Measurements from ENCODE around the gene CDCA8.
"Not testable (repeated sequence)": the region's sequence is repeated elsewhere in the genome, so short reads cannot be mapped to it uniquely, and the experiment has no call there.

CDCA8 gene

GRCh38 chr1:37718901-37719571, 26.7 kb downstream of the CDCA8 start:
- DNase-seq = no peak

GRCh38 chr1:37719572-37720195, 27.4 kb downstream of the CDCA8 start:
- no peak for DNase-seq

GRCh38 chr1:37720231-37721130, 28.2 kb downstream of the CDCA8 start:
- DNase-seq = no peak

GRCh38 chr1:37721565-37721964, 29.2 kb downstream of the CDCA8 start:
- no peak for DNase-seq

- no peak for DNase-seq
Observed at GRCh38 chr1:37722181-37723071, 30.1 kb downstream of the CDCA8 start.

GRCh38 chr1:37723072-37723389, 30.7 kb downstream of the CDCA8 start:
- no peak for DNase-seq

- no peak for DNase-seq
Observed at GRCh38 chr1:37723390-37724078, 31.2 kb downstream of the CDCA8 start.

GRCh38 chr1:37724575-37724974, 32.3 kb downstream of the CDCA8 start:
- DNase-seq = no peak

GRCh38 chr1:37725851-37726613, 33.7 kb downstream of the CDCA8 start:
- no peak for DNase-seq

GRCh38 chr1:37726751-37727585, 34.7 kb downstream of the CDCA8 start:
- DNase-seq = no peak

GRCh38 chr1:37728416-37728815, 36.1 kb downstream of the CDCA8 start:
- no peak for DNase-seq

- DNase-seq = no peak
Observed at GRCh38 chr1:37730376-37730775, 38.1 kb downstream of the CDCA8 start.

- no peak for DNase-seq
Observed at GRCh38 chr1:37731312-37732019, 39.1 kb downstream of the CDCA8 start.

- no peak for DNase-seq
Observed at GRCh38 chr1:37732111-37732780, 39.9 kb downstream of the CDCA8 start.

- no peak for DNase-seq
Observed at GRCh38 chr1:37734629-37735591, 42.6 kb downstream of the CDCA8 start.

- not testable (repeated sequence) for DNase-seq
Observed at GRCh38 chr1:37737975-37738374, 45.7 kb downstream of the CDCA8 start.

GRCh38 chr1:37738619-37739018, 46.3 kb downstream of the CDCA8 start:
- not testable (repeated sequence) for DNase-seq

- DNase-seq = no peak
Observed at GRCh38 chr1:37739222-37739621, 46.9 kb downstream of the CDCA8 start.

All from NCI-H1694 treated with DMSO at 0.1 percent for 48 hours (cell line).